Uterus (tissue), 4 donors: ENCODE measurements around the gene ZFPL1. TPM values are rescaled to one million over a fixed set of nuclear protein-coding genes. Genes with fewer than 3 reads are reported as not detected.

Experiments
- DNase-seq, 2 donors: peaks; one replicate each; pipeline ENCODE4 v3.0.0-alpha.2; 2019 to 2020
- H3K27ac ChIP-seq, 2 donors: fragments of 200-600 bp; sonication (generic); 1 replicate in 1 of 2; 2 replicates in 1 of 2; pipeline ENCODE4 v1.5.1; 2016 to 2018
- H3K27me3 ChIP-seq, 2 donors: fragments of 200-600 bp; sonication (generic); one replicate each; pipeline ENCODE4 v1.5.1; 2018 to 2019; ENCODE audit warnings: control low read depth in 1 of 2
- H3K36me3 ChIP-seq, 2 donors: fragments of 200-600 bp; sonication (generic); one replicate each; pipeline ENCODE4 v1.5.1; 2019; ENCODE audit warnings: control low read depth in 1 of 2
- H3K4me1 ChIP-seq, 2 donors: fragments of 200-600 bp; sonication (generic); one replicate each; pipeline ENCODE4 v1.5.1; 2018 to 2019; ENCODE audit warnings: control low read depth in 1 of 2
- H3K4me3 ChIP-seq, 2 donors: fragments of 200-600 bp; sonication (generic); 1 replicate in 1 of 2; 2 replicates in 1 of 2; pipeline ENCODE4 v1.5.1; 2018 to 2019; ENCODE audit warnings: mild to moderate bottlenecking in 1 of 2
- H3K9me3 ChIP-seq, 2 donors: fragments of 200-600 bp; sonication (generic); one replicate each; pipeline ENCODE4 v1.5.1; 2019; ENCODE audit warnings: control low read depth in 1 of 2
- CTCF ChIP-seq, 4 experiments: fragments of 200-600 bp in 2 of 4; fragments of 450-650 bp in 2 of 4; sonication (generic) in 2 of 4; IDR thresholded peaks; one replicate each; pipeline ENCODE4 v1.5.1; 2016 to 2019; ENCODE audit warnings: antibody characterized with exemption in 4 of 4, mild to moderate bottlenecking in 2 of 4, moderate library complexity in 1 of 4
- POLR2A ChIP-seq, 2 donors: fragments of 450-650 bp; IDR thresholded peaks; one replicate each; pipeline ENCODE4 v1.6.1; 2016; ENCODE audit warnings: antibody characterized with exemption in 2 of 2, mild to moderate bottlenecking in 1 of 2, moderate library complexity in 1 of 2
- intact Hi-C: fragments of 100-400 bp; cut with DNase I; formaldehyde crosslinking; loops from one replicate; pipeline ENCODE4 v1.15.1; 2023; ENCODE audit warnings: low total_unique reads
- total RNA-seq, 4 donors: library from RNA; depleted of rRNA in 3 of 4; stranded (reverse); fragments of >200 nt in 3 of 4; gene quantifications; one replicate each; pipeline versions ENCODE4 v1.1.0 to v1.2.4, GENCODE V29; 2014 to 2023
- donor health status: DM: yes; HTN: yes; CAD: no.

ZFPL1 gene
- total RNA-seq, 4 donors from 2014 or later = 9.0 to 37.5 (median 24.5) TPM

- intact Hi-C loops = no loop called here
Observed at GRCh38 chr11:65127473-65128181, 43.6 kb downstream of the ZFPL1 start.

GRCh38 chr11:65128182-65129145 lies 44.4 kb downstream of the ZFPL1 start:
- no peak for DNase-seq
- no peak for TF ChIP-seq CTCF (IDR thresholded peaks at IDR 0.05)
- TF ChIP-seq POLR2A (IDR thresholded peaks at IDR 0.05) = no peak
- Histone ChIP-seq H3K36me3 (no peaks in the 10 kb centered on the region), H3K4me3 (no peak overlapping the region), H3K9me3 (no peaks in the 10 kb centered on the region), H3K27me3 (no peaks in the 10 kb centered on the region), H3K4me1 (peaks cover 0 to 4% of the 10 kb centered on the region in 2 donors), H3K27ac (no peak overlapping the region)
- intact Hi-C loops = no loop called here

More at GRCh38 chr11:65127473-65128181, 43.6 kb downstream of the ZFPL1 start:
- no peak overlapping the region for H3K27ac ChIP-seq
- no peaks in the 10 kb centered on the region for H3K4me1 ChIP-seq
- TF ChIP-seq CTCF (IDR thresholded peaks at IDR 0.05) = no peak
- TF ChIP-seq POLR2A (IDR thresholded peaks at IDR 0.05) = no peak
- DNase-seq = no peak
- no peaks in the 10 kb centered on the region for H3K9me3 ChIP-seq
- no peaks in the 10 kb centered on the region for H3K27me3 ChIP-seq
- no peak overlapping the region for H3K4me3 ChIP-seq
- H3K36me3 ChIP-seq = no peaks in the 10 kb centered on the region

GRCh38 chr11:65129649-65130441 lies 45.8 kb downstream of the ZFPL1 start:
- intact Hi-C loops = no loop called here
- Histone ChIP-seq H3K27ac (no peak overlapping the region), H3K4me3 (no peak overlapping the region), H3K9me3 (no peaks in the 10 kb centered on the region), H3K36me3 (no peaks in the 10 kb centered on the region), H3K4me1 (peaks cover 0 to 8% of the 10 kb centered on the region in 2 donors), H3K27me3 (no peaks in the 10 kb centered on the region)
- DNase-seq = no peak
- TF ChIP-seq POLR2A (IDR thresholded peaks at IDR 0.05) (no peak), CTCF (IDR thresholded peaks at IDR 0.05) (no peak)

- H3K27me3 ChIP-seq = no peaks in the 10 kb centered on the region
- no peak overlapping the region for H3K4me3 ChIP-seq
- H3K9me3 ChIP-seq = no peaks in the 10 kb centered on the region
- no peak overlapping the region for H3K27ac ChIP-seq
- intact Hi-C loops = no loop called here
- no peaks in the 10 kb centered on the region for H3K36me3 ChIP-seq
- H3K4me1 ChIP-seq = peaks cover 0 to 13% of the 10 kb centered on the region in 2 donors
- DNase-seq = peak in 1 of 2 donors; percentile 10
- TF ChIP-seq POLR2A (IDR thresholded peaks at IDR 0.05) (no peak), CTCF (IDR thresholded peaks at IDR 0.05) (no peak)
Observed at GRCh38 chr11:65130631-65131416, 46.8 kb downstream of the ZFPL1 start.
